ENCODE data around the gene GREM1.

GREM1 gene

GRCh38 chr15:32698773-32699390 lies 18.9 kb upstream of the GREM1 start:
- no peak for DNase-seq

- DNase-seq: no peak
Measured at GRCh38 chr15:32700501-32701150, 17.2 kb upstream of the GREM1 start.

- DNase-seq: no peak
Measured at GRCh38 chr15:32701863-32702262, 15.9 kb upstream of the GREM1 start.

GRCh38 chr15:32704395-32704981 lies 13.3 kb upstream of the GREM1 start:
- no peak for DNase-seq

GRCh38 chr15:32705446-32705845 lies 12.4 kb upstream of the GREM1 start:
- DNase-seq: no peak

- no peak for DNase-seq
Measured at GRCh38 chr15:32706704-32707103, 11.1 kb upstream of the GREM1 start.

GRCh38 chr15:32707436-32707835 lies 10.4 kb upstream of the GREM1 start:
- no peak for DNase-seq

- DNase-seq: no peak
Measured at GRCh38 chr15:32709295-32710033, 8.3 kb upstream of the GREM1 start.

GRCh38 chr15:32715276-32715675 lies 2.5 kb upstream of the GREM1 start:
- DNase-seq: no peak

- DNase-seq: no peak
Measured at GRCh38 chr15:32716216-32716914, 1.4 kb upstream of the GREM1 start.

- no peak for DNase-seq
Measured at GRCh38 chr15:32716915-32717425, 834 bp upstream of the GREM1 start.

- no peak for DNase-seq
Measured at GRCh38 chr15:32718227-32718820, 520 bp downstream of the GREM1 start.

- no peak for DNase-seq
Measured at GRCh38 chr15:32718821-32719716, 1.3 kb downstream of the GREM1 start.

GRCh38 chr15:32721596-32721995 lies 3.8 kb downstream of the GREM1 start:
- no peak for DNase-seq

GRCh38 chr15:32722136-32722535 lies 4.3 kb downstream of the GREM1 start:
- no peak for DNase-seq

GRCh38 chr15:32723171-32723948 lies 5.6 kb downstream of the GREM1 start:
- no peak for DNase-seq

- no peak for DNase-seq
Measured at GRCh38 chr15:32729700-32730395, 12.0 kb downstream of the GREM1 start.

GRCh38 chr15:32730677-32731654 lies 13.2 kb downstream of the GREM1 start:
- DNase-seq: no peak

Measured in activated CD4-positive, alpha-beta T cell treated with anti-CD3 and anti-CD28 coated beads, Interleukin-2, amount 50 U/mL, for 4 hours (primary cell).